22Rv1 (cell line): Measurements from ENCODE around the gene FAHD1.

Experiments
- CTCF ChIP-seq: fragments of 450-650 bp; IDR thresholded peaks from 2 replicates; pipeline ENCODE4 v1.5.1; 2017; ENCODE audit warnings: mild to moderate bottlenecking
- ZFX ChIP-seq: fragments of 450-650 bp; IDR thresholded peaks from 2 replicates; pipeline ENCODE4 v1.6.1; 2017; ENCODE audit warnings: antibody characterized with exemption, borderline replicate concordance

GRCh38 chr16:1810106-1810505 lies 16.9 kb upstream of the FAHD1 start:
- TF ChIP-seq CTCF (no peak), ZFX (no peak)
